ENCODE measurements around the gene LRRC49.

DNA sequence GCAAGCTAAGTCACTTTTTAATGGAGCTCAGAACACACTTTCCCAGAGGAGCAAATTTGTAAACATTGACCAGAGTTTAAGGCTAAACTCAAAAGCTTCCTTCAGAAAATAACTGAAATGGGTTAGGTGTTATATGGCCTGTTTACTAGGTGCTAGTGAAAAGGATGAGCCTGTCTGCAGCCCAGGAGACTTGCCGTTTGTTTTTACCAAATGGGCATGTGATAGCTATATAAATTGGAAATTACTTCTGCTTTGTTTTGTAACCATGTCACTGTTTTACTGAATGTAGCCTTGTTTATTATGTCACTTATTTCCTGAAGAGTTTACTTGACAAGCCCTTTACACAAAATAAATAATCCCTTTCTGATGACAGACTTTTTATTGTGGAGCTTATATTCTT lies 113.3 kb downstream of the LRRC49 start:
- TF ChIP-seq, protein P1, sequence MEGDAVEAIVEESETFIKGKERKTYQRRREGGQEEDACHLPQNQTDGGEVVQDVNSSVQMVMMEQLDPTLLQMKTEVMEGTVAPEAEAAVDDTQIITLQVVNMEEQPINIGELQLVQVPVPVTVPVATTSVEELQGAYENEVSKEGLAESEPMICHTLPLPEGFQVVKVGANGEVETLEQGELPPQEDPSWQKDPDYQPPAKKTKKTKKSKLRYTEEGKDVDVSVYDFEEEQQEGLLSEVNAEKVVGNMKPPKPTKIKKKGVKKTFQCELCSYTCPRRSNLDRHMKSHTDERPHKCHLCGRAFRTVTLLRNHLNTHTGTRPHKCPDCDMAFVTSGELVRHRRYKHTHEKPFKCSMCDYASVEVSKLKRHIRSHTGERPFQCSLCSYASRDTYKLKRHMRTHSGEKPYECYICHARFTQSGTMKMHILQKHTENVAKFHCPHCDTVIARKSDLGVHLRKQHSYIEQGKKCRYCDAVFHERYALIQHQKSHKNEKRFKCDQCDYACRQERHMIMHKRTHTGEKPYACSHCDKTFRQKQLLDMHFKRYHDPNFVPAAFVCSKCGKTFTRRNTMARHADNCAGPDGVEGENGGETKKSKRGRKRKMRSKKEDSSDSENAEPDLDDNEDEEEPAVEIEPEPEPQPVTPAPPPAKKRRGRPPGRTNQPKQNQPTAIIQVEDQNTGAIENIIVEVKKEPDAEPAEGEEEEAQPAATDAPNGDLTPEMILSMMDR (conservative IDR thresholded peaks at IDR 0.05; ENCODE audit: low read depth, low read length): no peak
- TF ChIP-seq RFX5 (IDR thresholded peaks at IDR 0.05; ENCODE audit: low read depth, low read length) (no peak), POLR2A (IDR thresholded peaks at IDR 0.05; ENCODE audit: low read depth, low read length) (no peak), SMC3 (IDR thresholded peaks at IDR 0.05; ENCODE audit: low read depth, low read length) (no peak), MAZ (IDR thresholded peaks at IDR 0.05; ENCODE audit: borderline replicate concordance, low read depth, low read length) (no peak), CEBPB (IDR thresholded peaks at IDR 0.05; ENCODE audit: low read depth, low read length) (no peak), MAFK (IDR thresholded peaks at IDR 0.05; ENCODE audit: low read depth, low read length) (no peak), NFE2L2 (IDR thresholded peaks at IDR 0.05; ENCODE audit: low read depth, low read length) (no peak)

Measured in IMR-90 (cell line).